GM12878 (cell line): ENCODE data around the gene MCTP2. TPM values are rescaled to one million over a fixed set of nuclear protein-coding genes. Genes with fewer than 3 reads are reported as not detected.

Experiments used
- ATF7 ChIP-seq: fragments of 450-650 bp; IDR thresholded peaks from 2 replicates; pipeline ENCODE4 v1.6.1; 2016; ENCODE audit warnings: low read depth, mild to moderate bottlenecking
- BMI1 ChIP-seq: fragments of 450-650 bp; IDR thresholded peaks from 2 replicates; pipeline ENCODE4 v1.6.1; 2016; ENCODE audit warnings: mild to moderate bottlenecking, moderate library complexity, borderline replicate concordance
- BRCA1 ChIP-seq: IDR thresholded peaks from 2 replicates; pipeline ENCODE4 v1.6.1; 2011; ENCODE audit warnings: low read depth, low read length, improper control_type of control experiment
- CREB1 ChIP-seq: IDR thresholded peaks from 2 replicates; pipeline ENCODE4 v1.6.1; 2012; ENCODE audit warnings: low read depth, mild to moderate bottlenecking, inconsistent platforms
- EGR1 ChIP-seq, 2 experiments: IDR thresholded peaks; 1 replicate in 1 of 2; 2 replicates in 1 of 2; pipeline ENCODE4 v1.6.1; 2011 to 2012; ENCODE audit warnings: low read depth in 2 of 2, low read length in 2 of 2, borderline replicate concordance in 1 of 2, mild to moderate bottlenecking in 1 of 2, moderate library complexity in 1 of 2
- LARP7 ChIP-seq: fragments of 450-650 bp; IDR thresholded peaks from 2 replicates; pipeline ENCODE4 v1.6.1; 2017; ENCODE audit warnings: mild to moderate bottlenecking
- MXI1 ChIP-seq: fragments of 150-350 bp; IDR thresholded peaks from 2 replicates; pipeline ENCODE4 v1.6.1; 2011; ENCODE audit warnings: low read depth, mild to moderate bottlenecking, inconsistent platforms, low read length, improper control_type of control experiment
- MYC ChIP-seq: IDR thresholded peaks from 2 replicates; pipeline ENCODE4 v1.6.1; 2011; ENCODE audit warnings: mild to moderate bottlenecking, low read length, moderate library complexity, inconsistent platforms; ENCODE audit not compliant: insufficient read depth, insufficient replicate concordance, insufficient read length, severe bottlenecking
- NBN ChIP-seq: fragments of 450-650 bp; IDR thresholded peaks from 2 replicates; pipeline ENCODE4 v1.6.1; 2016
- NFYA ChIP-seq: IDR thresholded peaks from 2 replicates; pipeline ENCODE4 v1.6.1; 2011; ENCODE audit warnings: low read depth, mild to moderate bottlenecking, low read length, improper control_type of control experiment, borderline replicate concordance
- SPI1 ChIP-seq: IDR thresholded peaks from 2 replicates; pipeline ENCODE4 v1.6.1; 2011; ENCODE audit warnings: low read depth, mild to moderate bottlenecking, low read length, moderate library complexity, borderline replicate concordance; ENCODE audit not compliant: insufficient read depth
- WRNIP1 ChIP-seq: IDR thresholded peaks from 2 replicates; pipeline ENCODE4 v1.6.1; 2011; ENCODE audit warnings: low read depth, low read length, improper control_type of control experiment, borderline replicate concordance
- ZNF384 ChIP-seq: IDR thresholded peaks from 2 replicates; pipeline ENCODE4 v1.6.1; 2012; ENCODE audit warnings: low read depth, mild to moderate bottlenecking, low read length, improper control_type of control experiment, borderline replicate concordance
- ZNF622 ChIP-seq: fragments of 450-650 bp; IDR thresholded peaks from 2 replicates; pipeline ENCODE4 v1.6.1; 2017; ENCODE audit warnings: mild to moderate bottlenecking, inconsistent platforms
- polyA plus RNA-seq, 11 experiments: library from polyadenylated mRNA; depleted of rRNA in 4 of 11; unstranded in 6 of 11; stranded (reverse) in 5 of 11; fragments of >200 nt; fragmentation: Nextera tagmentation in 4 of 11; fragmentation: Illumina TruSeq in 1 of 11; extraction: Ambion mirVana in 4 of 11; extraction: Trizol in 1 of 11; gene quantifications; 1 replicate in 1 of 11; 2 replicates in 10 of 11; pipeline versions ENCODE4 v1.2.1 to v1.2.3, GENCODE V29; 2011 to 2016; ENCODE audit warnings: inconsistent platforms in 2 of 11, missing spikeins in 2 of 11, low read depth in 1 of 11
- total RNA-seq, 4 experiments: library from RNA; depleted of rRNA in 3 of 4; stranded (reverse); fragments of >200 nt in 3 of 4; fragmentation: Illumina TruSeq in 1 of 4; extraction: Trizol in 1 of 4; gene quantifications; 2 replicates each; pipeline versions ENCODE4 v1.2.1 to v1.2.3, GENCODE V29; 2013 to 2021
- TF ChIP-seq, protein P1 (sequence below): fragments of 450-650 bp; formaldehyde crosslinking; IDR thresholded peaks from 2 replicates; pipeline ENCODE4 v1.5.0; 2022; ENCODE audit warnings: mild to moderate bottlenecking, missing genetic modification characterization
- TF ChIP-seq, protein P2 (sequence below): fragments of 450-650 bp; IDR thresholded peaks from 2 replicates; pipeline ENCODE4 v1.6.1; 2018; ENCODE audit warnings: borderline replicate concordance, mild to moderate bottlenecking; ENCODE audit not compliant: partially characterized antibody
- TF ChIP-seq, protein P3 (sequence below): fragments of 450-650 bp; IDR thresholded peaks from 2 replicates; pipeline ENCODE4 v1.6.1; 2017; ENCODE audit warnings: mild to moderate bottlenecking, low read depth, inconsistent platforms; ENCODE audit not compliant: poor library complexity, severe bottlenecking
- TF ChIP-seq, protein P4 (sequence below): fragments of 450-650 bp; IDR thresholded peaks from 2 replicates; pipeline ENCODE4 v1.6.1; 2017; ENCODE audit warnings: borderline replicate concordance

The MCTP2 gene
- total and polyA plus RNA-seq, 10 of the 15 experiments (the other 5 are each of a cell fraction or from before 2014, with no cell fraction given), result 0.24 to 48.5 (median 0.88) TPM

DNA sequence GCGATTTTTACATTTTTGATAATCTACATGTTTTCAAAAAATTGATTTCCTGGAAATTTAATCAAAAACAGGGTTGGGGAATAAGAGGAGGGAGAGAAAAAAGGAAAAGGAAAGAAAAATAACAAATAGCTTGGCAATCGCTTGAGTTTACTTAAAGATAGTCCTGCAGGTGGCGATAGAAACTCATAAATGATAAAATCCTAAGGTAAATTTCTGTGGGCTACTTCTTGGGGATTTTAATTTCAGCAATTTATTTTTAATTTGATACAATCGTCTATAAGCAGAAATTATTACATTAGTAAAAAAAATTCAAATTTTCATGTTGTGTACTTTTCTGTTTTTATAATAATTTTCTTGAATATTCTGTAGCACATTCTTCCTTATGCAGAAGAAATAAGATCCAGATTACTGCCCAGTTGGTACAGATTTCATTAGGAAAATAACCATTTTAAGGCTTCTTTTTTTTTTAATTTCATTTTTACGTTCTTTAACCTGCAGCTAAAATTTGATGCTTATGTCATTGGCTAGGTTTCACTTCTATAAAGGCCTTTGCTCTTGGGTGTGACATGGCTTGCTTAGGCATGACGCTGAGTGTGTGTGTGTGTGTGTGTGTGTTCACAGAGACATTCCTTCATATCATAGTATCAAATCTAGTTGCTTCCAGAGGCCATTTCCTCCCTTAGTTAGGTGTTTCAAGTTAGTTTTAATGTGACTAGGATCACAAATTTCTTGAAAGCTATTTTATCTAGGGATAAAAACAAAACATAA, 181.8 kb downstream of the MCTP2 start (continued):
- TF ChIP-seq, protein P1, sequence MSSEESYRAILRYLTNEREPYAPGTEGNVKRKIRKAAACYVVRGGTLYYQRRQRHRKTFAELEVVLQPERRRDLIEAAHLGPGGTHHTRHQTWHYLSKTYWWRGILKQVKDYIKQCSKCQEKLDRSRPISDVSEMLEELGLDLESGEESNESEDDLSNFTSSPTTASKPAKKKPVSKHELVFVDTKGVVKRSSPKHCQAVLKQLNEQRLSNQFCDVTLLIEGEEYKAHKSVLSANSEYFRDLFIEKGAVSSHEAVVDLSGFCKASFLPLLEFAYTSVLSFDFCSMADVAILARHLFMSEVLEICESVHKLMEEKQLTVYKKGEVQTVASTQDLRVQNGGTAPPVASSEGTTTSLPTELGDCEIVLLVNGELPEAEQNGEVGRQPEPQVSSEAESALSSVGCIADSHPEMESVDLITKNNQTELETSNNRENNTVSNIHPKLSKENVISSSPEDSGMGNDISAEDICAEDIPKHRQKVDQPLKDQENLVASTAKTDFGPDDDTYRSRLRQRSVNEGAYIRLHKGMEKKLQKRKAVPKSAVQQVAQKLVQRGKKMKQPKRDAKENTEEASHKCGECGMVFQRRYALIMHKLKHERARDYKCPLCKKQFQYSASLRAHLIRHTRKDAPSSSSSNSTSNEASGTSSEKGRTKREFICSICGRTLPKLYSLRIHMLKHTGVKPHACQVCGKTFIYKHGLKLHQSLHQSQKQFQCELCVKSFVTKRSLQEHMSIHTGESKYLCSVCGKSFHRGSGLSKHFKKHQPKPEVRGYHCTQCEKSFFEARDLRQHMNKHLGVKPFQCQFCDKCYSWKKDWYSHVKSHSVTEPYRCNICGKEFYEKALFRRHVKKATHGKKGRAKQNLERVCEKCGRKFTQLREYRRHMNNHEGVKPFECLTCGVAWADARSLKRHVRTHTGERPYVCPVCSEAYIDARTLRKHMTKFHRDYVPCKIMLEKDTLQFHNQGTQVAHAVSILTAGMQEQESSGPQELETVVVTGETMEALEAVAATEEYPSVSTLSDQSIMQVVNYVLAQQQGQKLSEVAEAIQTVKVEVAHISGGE, result no peak
- TF ChIP-seq EGR1 (IDR thresholded peaks at IDR 0.05; ENCODE audit: borderline replicate concordance in 1 of 2, low read depth in 2 of 2, low read length in 2 of 2) (no peak), ATF7 (peak; percentile 88), WRNIP1 (no peak), NBN (no peak), BMI1 (no peak), LARP7 (no peak), MYC (no peak), ZNF384 (0 out of 2 replicates have a peak, but pooled peaks have one; percentile 5), ZNF622 (no peak), NFYA (no peak), SPI1 (peak; percentile 13; the same call in 1 of the 2 replicates), MXI1 (no peak), BRCA1 (no peak), CREB1 (0 out of 2 replicates have a peak, but pooled peaks have one; percentile 29)
- TF ChIP-seq, protein P2, sequence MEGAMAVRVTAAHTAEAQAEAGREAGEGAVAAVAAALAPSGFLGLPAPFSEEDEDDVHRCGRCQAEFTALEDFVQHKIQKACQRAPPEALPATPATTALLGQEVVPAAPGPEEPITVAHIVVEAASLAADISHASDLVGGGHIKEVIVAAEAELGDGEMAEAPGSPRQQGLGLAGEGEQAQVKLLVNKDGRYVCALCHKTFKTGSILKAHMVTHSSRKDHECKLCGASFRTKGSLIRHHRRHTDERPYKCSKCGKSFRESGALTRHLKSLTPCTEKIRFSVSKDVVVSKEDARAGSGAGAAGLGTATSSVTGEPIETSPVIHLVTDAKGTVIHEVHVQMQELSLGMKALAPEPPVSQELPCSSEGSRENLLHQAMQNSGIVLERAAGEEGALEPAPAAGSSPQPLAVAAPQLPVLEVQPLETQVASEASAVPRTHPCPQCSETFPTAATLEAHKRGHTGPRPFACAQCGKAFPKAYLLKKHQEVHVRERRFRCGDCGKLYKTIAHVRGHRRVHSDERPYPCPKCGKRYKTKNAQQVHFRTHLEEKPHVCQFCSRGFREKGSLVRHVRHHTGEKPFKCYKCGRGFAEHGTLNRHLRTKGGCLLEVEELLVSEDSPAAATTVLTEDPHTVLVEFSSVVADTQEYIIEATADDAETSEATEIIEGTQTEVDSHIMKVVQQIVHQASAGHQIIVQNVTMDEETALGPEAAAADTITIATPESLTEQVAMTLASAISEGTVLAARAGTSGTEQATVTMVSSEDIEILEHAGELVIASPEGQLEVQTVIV, result no peak
- TF ChIP-seq, protein P3, sequence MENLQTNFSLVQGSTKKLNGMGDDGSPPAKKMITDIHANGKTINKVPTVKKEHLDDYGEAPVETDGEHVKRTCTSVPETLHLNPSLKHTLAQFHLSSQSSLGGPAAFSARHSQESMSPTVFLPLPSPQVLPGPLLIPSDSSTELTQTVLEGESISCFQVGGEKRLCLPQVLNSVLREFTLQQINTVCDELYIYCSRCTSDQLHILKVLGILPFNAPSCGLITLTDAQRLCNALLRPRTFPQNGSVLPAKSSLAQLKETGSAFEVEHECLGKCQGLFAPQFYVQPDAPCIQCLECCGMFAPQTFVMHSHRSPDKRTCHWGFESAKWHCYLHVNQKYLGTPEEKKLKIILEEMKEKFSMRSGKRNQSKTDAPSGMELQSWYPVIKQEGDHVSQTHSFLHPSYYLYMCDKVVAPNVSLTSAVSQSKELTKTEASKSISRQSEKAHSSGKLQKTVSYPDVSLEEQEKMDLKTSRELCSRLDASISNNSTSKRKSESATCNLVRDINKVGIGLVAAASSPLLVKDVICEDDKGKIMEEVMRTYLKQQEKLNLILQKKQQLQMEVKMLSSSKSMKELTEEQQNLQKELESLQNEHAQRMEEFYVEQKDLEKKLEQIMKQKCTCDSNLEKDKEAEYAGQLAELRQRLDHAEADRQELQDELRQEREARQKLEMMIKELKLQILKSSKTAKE, result no peak
- TF ChIP-seq, protein P4, sequence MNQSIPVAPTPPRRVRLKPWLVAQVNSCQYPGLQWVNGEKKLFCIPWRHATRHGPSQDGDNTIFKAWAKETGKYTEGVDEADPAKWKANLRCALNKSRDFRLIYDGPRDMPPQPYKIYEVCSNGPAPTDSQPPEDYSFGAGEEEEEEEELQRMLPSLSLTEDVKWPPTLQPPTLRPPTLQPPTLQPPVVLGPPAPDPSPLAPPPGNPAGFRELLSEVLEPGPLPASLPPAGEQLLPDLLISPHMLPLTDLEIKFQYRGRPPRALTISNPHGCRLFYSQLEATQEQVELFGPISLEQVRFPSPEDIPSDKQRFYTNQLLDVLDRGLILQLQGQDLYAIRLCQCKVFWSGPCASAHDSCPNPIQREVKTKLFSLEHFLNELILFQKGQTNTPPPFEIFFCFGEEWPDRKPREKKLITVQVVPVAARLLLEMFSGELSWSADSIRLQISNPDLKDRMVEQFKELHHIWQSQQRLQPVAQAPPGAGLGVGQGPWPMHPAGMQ, result no peak
